AG09319 (cell line): Measurements from ENCODE around the gene BTBD2.
"Not testable (repeated sequence)": the region's sequence is repeated elsewhere in the genome, so short reads cannot be mapped to it uniquely, and the experiment has no call there.

Experiments used
- DNase-seq: peaks from one replicate; pipeline ENCODE4 v3.0.0-alpha.2; 2010; ENCODE audit warnings: low read depth; ENCODE audit errors: extremely low read depth
- TF ChIP-seq, protein P1 (sequence below): IDR thresholded peaks from 2 replicates; pipeline ENCODE4 v1.5.1; 2011; ENCODE audit warnings: low read depth, mild to moderate bottlenecking, inconsistent platforms, low read length, moderate library complexity

Gene BTBD2

DNA sequence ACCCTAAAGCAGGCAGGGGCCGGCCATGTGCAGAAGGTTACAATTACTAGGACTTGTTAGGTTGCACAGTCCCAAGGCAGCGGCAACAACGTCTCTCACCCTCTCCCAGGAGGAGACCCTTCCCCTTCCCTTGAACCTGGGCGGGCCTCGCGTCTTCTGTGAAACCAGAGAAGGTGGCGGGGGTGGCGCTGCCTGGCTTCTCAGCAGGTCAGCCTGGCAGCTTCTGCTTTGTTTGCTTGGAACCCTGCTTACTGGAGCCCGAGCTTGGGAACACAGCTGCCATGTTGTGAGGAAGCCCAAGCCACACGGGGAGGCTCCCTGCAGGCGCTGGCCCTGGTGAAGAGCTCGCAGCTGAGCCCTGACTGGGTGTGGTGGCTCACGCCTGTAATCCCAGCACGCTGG is 20.1 kb upstream of the BTBD2 start:
- DNase-seq = no peak
- TF ChIP-seq, protein P1, sequence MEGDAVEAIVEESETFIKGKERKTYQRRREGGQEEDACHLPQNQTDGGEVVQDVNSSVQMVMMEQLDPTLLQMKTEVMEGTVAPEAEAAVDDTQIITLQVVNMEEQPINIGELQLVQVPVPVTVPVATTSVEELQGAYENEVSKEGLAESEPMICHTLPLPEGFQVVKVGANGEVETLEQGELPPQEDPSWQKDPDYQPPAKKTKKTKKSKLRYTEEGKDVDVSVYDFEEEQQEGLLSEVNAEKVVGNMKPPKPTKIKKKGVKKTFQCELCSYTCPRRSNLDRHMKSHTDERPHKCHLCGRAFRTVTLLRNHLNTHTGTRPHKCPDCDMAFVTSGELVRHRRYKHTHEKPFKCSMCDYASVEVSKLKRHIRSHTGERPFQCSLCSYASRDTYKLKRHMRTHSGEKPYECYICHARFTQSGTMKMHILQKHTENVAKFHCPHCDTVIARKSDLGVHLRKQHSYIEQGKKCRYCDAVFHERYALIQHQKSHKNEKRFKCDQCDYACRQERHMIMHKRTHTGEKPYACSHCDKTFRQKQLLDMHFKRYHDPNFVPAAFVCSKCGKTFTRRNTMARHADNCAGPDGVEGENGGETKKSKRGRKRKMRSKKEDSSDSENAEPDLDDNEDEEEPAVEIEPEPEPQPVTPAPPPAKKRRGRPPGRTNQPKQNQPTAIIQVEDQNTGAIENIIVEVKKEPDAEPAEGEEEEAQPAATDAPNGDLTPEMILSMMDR = no peak

DNA sequence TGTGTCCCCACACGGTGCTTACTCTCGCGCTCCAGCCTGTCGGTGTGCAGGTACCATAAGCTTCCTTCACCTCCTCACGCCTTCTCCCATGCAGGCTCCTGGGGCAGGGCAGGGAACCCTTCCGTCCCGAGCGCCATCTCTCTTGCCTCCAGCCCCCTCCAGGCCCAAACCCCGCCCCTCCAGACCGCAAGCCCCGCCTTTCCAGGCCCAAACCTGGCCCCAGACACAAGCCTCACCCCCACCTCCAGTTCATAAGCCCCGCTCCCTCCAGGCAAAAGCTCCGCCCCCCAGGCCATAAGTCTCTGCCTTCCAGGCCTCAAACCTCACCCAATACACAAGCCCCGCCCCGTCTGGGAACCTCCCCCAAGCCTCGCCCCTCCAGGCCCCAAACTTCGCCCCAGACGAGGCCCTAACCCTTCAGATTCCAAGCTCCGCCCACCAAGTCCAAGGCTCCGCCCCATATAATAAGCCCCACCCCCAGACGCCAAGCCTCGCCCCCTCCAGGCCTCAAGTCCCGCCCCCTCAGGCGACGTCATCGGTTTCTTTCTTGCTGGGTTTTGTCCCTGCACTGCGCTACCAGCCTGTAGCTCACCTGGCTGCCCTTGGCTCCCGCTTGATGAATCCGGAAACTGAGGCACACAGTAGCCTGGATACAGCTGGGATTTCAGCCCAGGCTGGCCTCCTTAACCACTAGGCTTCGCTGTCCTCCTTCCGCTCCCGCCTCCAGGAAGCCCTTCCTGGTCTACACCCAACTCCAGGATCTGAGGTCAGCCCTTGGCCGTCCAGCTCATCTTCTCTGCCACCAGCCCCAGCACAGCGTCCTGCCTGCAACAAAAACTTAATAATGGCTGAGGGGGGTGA is 19.4 kb upstream of the BTBD2 start:
- TF ChIP-seq, protein P1 = no peak
- no peak for DNase-seq

DNA sequence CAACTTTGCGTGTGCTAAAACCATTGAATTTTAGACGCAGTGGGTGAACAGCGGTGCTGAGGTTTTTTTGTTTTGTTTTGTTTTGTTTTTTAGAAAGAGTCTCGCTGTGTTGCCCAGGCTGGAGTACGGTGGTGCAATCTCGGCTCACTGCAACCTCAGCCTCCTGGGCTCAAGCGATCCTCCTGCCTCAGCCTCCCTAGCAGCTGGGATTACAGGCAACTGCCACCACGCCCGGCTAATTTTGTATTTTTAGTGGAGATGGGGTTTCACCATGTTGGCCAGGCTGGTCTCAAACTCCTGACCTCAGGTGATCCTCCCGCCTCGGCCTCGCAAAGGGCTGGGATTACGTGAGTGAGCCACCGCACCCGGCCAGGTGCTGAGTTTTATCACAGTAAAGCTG is 18.7 kb upstream of the BTBD2 start:
- not testable (repeated sequence) for DNase-seq

DNA sequence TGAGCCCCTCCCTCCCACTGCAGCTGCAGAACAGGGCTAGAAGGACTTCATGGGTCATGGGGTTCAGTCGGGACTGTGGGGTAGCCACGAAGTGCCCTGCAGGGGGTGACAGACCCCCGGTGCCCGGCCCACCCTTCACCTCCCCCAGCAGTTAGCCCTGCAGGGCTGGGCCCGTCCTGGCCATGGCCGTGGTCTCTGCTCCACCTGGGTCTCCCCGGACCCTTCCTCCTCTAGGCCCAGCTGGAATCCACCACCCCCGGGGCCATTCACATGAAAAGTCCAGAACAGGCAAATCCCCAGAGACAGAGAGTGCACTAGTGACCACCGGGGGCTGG is 18.3 kb upstream of the BTBD2 start:
- DNase-seq = no peak
- TF ChIP-seq, protein P1 = no peak

DNA sequence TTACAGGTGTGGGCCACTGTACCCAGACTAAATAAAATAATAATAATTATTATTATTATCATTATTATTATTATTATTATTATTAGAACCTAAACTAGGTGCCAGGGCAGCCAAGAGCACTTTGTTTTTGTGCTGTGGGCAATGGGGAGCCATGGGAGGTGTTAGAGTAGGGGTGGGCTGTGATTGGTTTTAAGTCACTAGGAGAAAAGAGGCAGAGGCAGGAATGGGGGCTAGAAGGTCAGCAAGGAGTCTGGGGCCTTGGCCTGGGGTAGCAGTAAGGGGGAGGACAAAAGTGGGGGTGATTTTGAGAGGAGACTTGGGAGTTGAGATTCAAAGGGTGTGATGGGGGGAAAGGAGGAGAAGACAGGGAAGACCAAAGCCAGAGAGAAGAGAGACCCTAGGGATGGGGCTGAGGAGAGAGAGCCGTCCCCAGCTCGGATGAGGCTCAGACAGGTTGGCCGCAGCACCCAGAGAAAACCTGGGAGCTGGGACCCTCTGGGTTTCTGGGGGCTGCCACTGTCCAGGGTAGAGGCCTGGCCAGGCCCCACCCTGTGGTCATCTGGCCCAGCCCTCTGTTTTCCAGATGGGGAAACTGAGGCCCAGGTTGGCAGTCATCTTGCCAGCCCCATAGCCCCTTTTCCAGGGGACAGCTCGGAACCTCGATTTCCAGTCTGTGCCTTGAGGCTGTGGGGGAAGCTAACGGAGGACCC is 17.8 kb upstream of the BTBD2 start:
- DNase-seq = no peak
- TF ChIP-seq, protein P1 = no peak

DNA sequence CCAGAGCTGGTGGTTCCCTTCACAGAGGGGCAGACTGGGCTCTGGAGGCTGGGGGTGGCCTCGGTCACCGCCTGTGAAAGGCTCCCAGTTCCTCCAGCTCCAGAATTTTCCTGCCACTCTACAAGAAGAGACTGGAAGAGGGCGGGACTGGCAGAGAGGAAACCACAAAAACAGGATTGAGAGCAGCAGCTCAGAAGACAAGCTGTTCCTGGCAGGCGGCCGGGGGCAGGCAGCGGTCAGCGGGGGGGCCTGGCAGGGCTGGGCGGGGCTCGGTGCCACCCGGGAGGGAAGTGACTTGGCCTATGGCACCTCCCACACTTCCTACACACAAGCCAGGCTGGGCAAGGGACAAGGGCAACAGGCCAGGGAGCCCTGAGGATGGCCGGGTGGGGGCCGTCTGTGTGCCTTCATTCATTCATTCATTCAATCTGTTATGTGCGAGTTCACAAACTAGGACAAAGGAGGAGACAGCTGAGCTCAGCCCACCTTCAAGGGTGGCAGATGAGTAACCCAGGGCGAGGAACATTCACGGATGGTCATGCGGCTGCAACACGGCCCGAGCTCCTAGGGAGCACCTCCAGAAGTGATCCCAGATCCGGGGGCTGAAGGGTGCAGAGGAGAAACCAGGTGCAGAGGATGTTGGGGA is 16.9 kb upstream of the BTBD2 start:
- peak; percentile 69 for DNase-seq
- TF ChIP-seq, protein P1 = no peak

- peak; percentile 76 for DNase-seq
- TF ChIP-seq, protein P1 = no peak; the same call in 1 of the 2 replicates
These were observed 11.8 kb upstream of the BTBD2 start for GRCh38 chr19:2027361-2027760.
